ENCODE measurements around the gene PRSS50. TPM values are rescaled to one million over a fixed set of nuclear protein-coding genes. Genes with fewer than 3 reads are reported as not detected.

The PRSS50 gene
- total and polyA plus RNA-seq, 2 donors (not counting 3 experiments of a cell fraction or from before 2014, with no cell fraction given), result not detected

DNA sequence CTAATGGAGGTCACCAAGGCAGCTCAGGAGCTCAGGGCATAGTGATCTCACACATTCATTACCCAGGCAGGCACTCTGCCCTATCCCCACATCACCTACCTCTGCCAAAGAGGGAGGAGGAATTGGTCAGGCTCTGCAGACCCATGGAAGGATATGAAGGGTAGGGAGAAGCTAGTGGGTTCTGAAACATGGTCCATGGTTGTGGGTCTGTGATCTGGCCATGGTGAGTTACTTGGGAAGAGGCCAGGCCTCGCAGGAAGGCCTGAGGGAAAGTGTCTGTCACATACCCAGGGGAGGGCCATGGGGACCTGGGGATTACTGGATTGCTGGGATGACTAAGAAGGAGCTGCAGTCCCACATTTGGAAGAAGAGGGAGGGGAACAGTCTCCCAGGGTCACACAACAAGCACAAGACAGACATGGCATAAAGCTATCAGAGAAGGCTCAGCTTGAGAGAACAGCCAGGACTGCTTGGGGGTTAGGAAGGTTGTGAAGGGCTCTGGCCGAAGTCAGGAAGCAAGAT lies 1.4 kb upstream of the PRSS50 start:
- Histone ChIP-seq H3K4me2 (ENCODE audit: insufficient read depth, low read length) (no peak overlapping the region), H2AFZ (ENCODE audit: low read depth, low read length) (no peak overlapping the region), H3K27me3 (ENCODE audit: control insufficient read depth in 2 of 2, insufficient read depth in 2 of 2, low read length in 2 of 2) (peaks cover 2 to 4% of the 10 kb centered on the region in 2 experiments), H4K20me1 (replicated peaks; ENCODE audit: control insufficient read depth, extremely low read depth, insufficient read depth, low read length) (no peaks in the 10 kb centered on the region), H3K27ac (ENCODE audit: insufficient read depth, low read depth, low read length) (no peak overlapping the region), H3K4me1 (ENCODE audit: control insufficient read depth, extremely low read depth, insufficient read depth, low read length) (no peaks in the 10 kb centered on the region), H3K9me3 (replicated peaks; ENCODE audit: control insufficient read depth, insufficient read depth, low read length) (no peaks in the 10 kb centered on the region), H3K9me1 (replicated peaks; ENCODE audit: control insufficient read depth, extremely low read depth, insufficient read depth, low read length) (no peaks in the 10 kb centered on the region), H3K4me3 (replicated peaks in 1 of 3; ENCODE audit: insufficient read depth in 1 of 3, low read depth in 1 of 3, low read length in 3 of 3) (no peak overlapping the region), H3K79me2 (ENCODE audit: control insufficient read depth, insufficient read depth, low read length) (no peaks in the 10 kb centered on the region), H3K9ac (replicated peaks; ENCODE audit: extremely low read depth, insufficient read depth, low read length) (no peak overlapping the region), H3K36me3 (ENCODE audit: control insufficient read depth in 2 of 2, extremely low read depth in 1 of 2, insufficient read depth in 2 of 2, low read length in 2 of 2) (no peaks in the 10 kb centered on the region)
- TF ChIP-seq MYC (IDR thresholded peaks at IDR 0.05; ENCODE audit: low read depth, low read length) (no peak), CTCF (IDR thresholded peaks at IDR 0.05; ENCODE audit: extremely low read depth in 1 of 2, insufficient read depth in 1 of 2, low read depth in 1 of 2, low read length in 2 of 2) (no peak), FOS (IDR thresholded peaks at IDR 0.05; ENCODE audit: borderline replicate concordance, insufficient read depth, low read length) (no peak), POLR2A (IDR thresholded peaks at IDR 0.05; ENCODE audit: low read depth, low read length) (no peak), EZH2 (IDR thresholded peaks at IDR 0.05; ENCODE audit: borderline replicate concordance, low read depth, low read length, severe bottlenecking) (no peak), POLR2AphosphoS5 (IDR thresholded peaks at IDR 0.05; ENCODE audit: insufficient read depth, low read depth, low read length) (no peak), GATA2 (IDR thresholded peaks at IDR 0.05; ENCODE audit: insufficient read depth, insufficient read length, low read depth, low read length) (no peak), JUN (IDR thresholded peaks at IDR 0.05; ENCODE audit: borderline replicate concordance, insufficient read depth, insufficient read length, low read depth) (no peak), MAX (IDR thresholded peaks at IDR 0.05; ENCODE audit: insufficient read depth, insufficient read length) (no peak)
- POLR2A ChIA-PET, result no interaction called here
- DNase-seq (ENCODE audit: low read depth, low spot score), result no peak
- BruUV-seq (replicated peaks), result no TSS peak
- CTCF ChIA-PET, result interaction anchor here (1.0 to 2.7 kb wide), 3 partner anchors 10 to 190 kb away, joined by 4 to 6 read pairs (median 4); no protein-coding TSS in a partner anchor
- intact Hi-C loops (cut with micrococcal nuclease) (no loop called here), dilution Hi-C loops (cut with MboI; ENCODE audit: extremely low pct_ligation_motif_present, low sequenced_read_pairs) (no loop called here)
- FAIRE-seq, result no peak

Measured in endothelial cell of umbilical vein (primary cell).